HG02623 (cell line): ENCODE results near the gene NOP53.
"Not testable (repeated sequence)": the region's sequence is repeated elsewhere in the genome, so short reads cannot be mapped to it uniquely, and the experiment has no call there.

ENCODE experiments used
- ATAC-seq: cut with Tn5 transposase; IDR thresholded peaks from one replicate; pipeline ENCODE4 v1.9.1; 2021; ENCODE audit warnings: moderate library complexity; ENCODE audit not compliant: unreplicated experiment

Gene NOP53

GRCh38 chr19:47771291-47771690, 25.9 kb downstream of the NOP53 start:
- ATAC-seq: not testable (repeated sequence)

DNA sequence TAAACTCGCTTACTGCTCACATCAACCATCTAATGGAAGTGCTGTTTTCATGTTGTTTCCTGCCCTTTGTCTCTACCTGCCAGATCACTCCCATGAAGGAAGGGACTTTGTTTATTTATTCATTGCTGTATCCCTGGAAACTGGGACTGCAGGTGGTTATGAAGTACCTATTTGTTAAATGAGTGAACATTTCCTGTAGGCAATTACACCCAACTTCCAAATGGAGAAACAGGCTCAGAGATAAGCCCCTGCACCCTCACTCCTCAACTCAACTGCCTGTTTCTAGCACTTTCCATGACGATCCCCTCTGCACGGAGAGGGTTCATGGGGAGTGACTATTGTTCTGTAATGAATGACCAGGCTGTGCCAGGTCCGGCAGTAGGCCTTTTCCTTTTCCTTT, 31.2 kb downstream of the NOP53 start:
- ATAC-seq: no peak

DNA sequence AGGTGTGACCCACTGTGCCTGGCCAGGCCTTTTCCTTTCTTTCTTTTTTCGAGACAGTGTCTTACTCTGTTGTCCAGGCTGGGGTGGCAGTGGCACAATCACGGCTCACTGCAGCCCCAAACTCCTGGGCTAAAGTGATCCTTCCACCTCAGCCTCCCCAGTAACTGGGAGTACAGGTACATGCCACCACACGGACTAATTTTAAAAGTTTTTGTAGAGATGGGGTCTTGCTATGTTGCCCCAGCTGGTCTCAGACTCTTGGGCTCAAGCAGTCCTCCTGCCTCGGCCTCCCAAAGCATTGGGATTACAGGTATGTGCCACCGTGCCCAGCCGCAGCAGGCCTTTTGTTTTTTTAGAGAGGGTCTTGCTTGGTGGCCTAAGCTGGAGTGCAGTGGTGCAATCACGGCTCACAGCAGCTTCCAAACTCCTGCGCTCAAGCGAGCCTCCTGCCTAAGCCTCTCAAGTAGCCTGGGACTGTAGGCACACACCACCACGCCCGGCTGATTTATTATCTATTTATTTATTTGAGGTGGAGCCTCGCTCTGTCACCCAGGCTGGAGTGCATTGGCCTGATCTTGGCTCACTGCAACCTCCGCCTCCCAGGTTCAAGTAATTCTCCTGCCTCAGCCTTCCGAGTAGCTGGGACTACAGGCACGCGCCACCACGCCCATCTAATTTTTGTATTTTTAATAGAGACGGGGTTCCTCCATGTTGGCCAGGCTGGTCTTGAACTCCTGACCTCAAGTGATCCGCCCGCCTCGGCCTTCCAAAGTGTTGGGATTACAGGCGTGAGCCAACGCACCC, 32.1 kb downstream of the NOP53 start:
- not testable (repeated sequence) for ATAC-seq

- ATAC-seq: peak; percentile 83
Observed at GRCh38 chr19:47778049-47778953, 33.0 kb downstream of the NOP53 start, which contains the start of gene SELENOW. Gene SELENOW (plus strand): TSS chr19:47778703. CDS start chr19:47778786, 83 bp downstream.

DNA sequence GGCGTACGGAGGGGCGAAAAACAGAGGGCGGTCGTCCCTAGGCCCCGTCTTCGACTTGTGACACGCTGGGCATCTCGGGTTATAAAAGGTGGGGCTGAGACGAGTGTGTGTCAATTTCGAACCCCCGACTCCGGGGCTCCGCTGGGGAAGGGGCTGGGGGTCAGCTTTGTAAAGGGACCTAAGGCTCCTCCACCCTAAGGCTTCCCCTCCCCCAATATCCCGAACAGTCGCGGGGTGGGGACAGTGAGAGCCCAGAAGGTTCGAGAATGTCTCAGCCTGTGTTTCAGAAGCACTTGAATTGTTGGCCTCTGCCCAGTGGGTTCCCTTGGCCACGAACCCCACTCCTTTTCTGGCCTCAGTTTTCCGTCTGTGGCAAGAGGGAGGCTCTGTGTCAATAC, 33.6 kb downstream of the NOP53 start:
- no peak for ATAC-seq

DNA sequence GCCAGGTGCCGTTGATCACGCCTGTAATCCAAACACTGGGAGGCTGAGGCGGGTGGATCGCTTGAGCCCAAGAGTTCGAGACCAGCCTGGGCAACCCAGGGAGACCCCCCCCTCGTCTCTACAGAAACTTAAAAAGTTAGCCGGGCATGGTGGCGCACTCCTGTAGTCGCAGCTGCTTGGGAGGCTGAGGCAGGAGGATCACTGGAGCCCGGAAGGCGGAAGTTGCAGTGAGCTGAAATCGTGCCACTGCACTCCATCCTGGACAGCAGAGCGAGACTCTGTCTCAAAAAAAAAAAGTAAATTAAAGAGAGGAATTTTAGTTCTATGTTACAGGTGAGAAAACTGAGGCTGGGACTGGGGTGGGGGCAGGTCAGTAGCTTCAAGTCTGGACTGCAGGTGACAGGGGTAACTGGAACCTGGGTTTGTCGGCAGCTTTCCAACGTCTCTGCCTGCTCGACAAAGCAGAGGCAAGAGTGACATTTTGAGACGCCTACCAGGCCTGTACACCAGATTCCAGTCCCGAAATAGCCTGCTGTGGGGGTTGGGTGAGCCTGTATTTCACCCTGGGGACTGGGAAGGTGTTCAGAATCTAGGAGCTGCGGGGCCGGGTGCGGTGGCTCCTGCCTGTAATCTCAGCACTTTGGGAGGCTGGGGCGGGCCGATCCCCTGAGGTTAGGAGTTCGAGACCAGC, 34.3 kb downstream of the NOP53 start:
- no peak for ATAC-seq

DNA sequence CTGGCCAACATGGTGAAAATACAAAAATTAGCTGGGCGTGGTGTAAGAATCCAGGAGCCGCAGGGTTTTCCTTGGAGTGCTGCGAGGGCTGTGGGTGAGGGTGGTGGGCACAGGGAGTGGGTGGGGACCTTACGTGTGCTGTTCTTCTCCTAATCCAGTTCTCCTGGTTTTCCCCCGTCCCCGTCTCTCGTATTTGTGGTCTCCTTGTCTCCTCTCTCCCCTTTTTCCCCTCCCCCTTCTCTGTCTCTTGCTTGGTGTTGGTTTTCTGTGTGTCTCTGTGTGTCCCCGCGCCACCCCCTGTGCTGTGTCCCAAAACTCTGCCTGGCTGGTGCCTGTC, 34.8 kb downstream of the NOP53 start:
- no peak for ATAC-seq

GRCh38 chr19:47781590-47782262, 36.4 kb downstream of the NOP53 start:
- no peak for ATAC-seq

DNA sequence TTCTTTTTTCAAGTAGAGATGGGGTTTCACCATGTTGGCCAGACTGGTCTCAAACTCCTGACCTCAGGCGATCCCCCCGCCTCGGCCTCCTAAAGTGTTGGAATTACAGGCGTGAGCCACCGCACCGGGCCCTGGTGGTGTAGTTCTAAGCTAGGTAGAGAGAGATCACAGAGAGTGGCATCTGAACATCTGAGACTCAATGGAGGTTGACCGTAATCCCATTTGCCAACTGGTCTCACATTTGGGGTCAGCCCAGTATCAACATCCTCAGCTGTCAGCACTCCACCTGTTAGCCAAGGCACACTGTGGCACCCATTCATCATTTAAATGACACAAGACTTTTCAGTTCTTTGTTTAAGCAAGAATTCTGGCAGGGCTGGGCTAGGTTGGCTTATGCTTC, 41.2 kb downstream of the NOP53 start:
- no peak for ATAC-seq

GRCh38 chr19:47787307-47787706, 42.0 kb downstream of the NOP53 start:
- not testable (repeated sequence) for ATAC-seq

GRCh38 chr19:47789811-47790210, 44.5 kb downstream of the NOP53 start:
- not testable (repeated sequence) for ATAC-seq

DNA sequence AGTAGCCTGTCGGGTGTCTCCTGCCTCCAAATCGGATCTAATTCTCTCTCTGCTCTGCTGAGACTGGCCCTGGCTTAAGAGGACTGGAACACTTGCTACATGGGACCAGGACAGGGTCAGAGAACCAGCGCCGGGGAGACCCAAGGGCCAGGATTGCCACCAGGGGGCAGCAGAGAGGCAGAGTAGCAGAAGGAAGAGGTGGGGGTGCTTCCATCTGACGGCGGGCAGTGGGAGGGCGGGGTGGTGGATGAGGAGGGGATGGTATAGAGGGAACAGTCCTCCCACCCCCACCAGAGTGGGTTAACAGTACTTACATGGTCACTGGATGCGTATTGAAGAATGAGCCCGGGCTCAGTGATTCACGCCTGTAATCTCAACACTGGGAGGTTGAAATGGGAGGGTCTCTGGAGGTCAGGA, 45.1 kb downstream of the NOP53 start:
- no peak for ATAC-seq

- no peak for ATAC-seq
Observed at GRCh38 chr19:47792616-47793015, 47.3 kb downstream of the NOP53 start.

- no peak for ATAC-seq
Observed at GRCh38 chr19:47794526-47794925, 49.2 kb downstream of the NOP53 start.

DNA sequence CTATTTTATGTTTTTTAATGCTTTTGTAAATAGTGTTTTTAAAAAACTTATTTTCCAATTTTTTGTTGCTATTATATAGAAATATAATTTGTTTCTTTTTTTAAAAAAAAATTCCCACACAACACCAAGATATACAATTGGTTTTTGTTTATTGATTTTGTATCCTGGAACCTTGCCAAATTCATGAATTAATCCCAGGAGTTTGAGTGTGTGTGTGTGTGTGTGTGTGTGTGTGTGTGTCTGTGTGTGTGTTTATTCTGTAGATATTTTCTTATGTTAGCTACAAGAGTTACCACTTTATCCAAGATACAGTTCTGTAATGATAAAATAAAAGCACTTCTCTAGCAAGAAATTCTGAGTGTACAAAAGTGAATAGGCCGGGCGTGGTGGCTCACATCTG, 51.4 kb downstream of the NOP53 start:
- no peak for ATAC-seq

- ATAC-seq: no peak
Observed at GRCh38 chr19:47797996-47798903, 52.9 kb downstream of the NOP53 start.

DNA sequence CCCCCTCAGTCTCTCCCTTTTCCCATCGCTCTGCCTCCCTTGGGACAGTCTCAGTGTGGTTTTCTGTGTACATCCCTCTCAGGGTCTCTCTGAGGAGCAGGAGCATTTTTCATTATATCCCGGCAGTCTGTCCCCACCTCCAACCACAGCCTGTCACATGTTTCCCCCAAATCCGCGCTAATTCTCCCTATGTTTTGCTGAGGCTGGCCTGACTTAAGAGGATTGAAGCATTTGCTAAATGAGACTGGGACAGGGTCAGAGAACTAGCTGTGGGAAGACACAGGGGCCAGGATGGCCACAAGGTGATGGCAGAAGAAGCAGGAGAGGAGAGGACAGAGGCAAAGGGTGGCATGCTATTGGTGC, 53.5 kb downstream of the NOP53 start:
- ATAC-seq: no peak

- ATAC-seq: no peak
Observed at GRCh38 chr19:47801270-47801669, 55.9 kb downstream of the NOP53 start.

- ATAC-seq: no peak
Observed at GRCh38 chr19:47802521-47803043, 57.2 kb downstream of the NOP53 start.

GRCh38 chr19:47803148-47803547, 57.8 kb downstream of the NOP53 start:
- ATAC-seq: not testable (repeated sequence)
